ENCODE measurements around the gene ARMC8.

The ARMC8 gene

DNA sequence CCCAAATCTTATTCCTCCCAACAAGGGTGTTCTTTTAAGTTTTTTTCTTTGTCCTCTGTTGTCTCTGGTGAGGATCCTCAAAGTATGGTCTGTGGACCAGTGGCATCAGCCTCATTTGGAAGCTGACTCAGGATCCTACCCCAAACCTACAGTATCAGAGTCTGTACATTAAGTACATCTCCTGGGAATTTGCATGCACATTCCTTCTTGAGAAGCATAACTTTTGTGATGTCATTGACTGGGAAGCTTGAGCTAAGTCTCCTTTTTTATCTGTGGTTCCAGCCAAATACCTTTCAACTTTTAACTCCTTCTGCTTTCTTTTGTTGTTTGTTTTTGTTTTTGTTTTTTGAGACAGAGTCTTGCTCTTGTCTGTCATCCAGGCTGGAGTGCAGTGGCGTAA is 40.5 kb downstream of the ARMC8 start:
- TF ChIP-seq, protein P1, sequence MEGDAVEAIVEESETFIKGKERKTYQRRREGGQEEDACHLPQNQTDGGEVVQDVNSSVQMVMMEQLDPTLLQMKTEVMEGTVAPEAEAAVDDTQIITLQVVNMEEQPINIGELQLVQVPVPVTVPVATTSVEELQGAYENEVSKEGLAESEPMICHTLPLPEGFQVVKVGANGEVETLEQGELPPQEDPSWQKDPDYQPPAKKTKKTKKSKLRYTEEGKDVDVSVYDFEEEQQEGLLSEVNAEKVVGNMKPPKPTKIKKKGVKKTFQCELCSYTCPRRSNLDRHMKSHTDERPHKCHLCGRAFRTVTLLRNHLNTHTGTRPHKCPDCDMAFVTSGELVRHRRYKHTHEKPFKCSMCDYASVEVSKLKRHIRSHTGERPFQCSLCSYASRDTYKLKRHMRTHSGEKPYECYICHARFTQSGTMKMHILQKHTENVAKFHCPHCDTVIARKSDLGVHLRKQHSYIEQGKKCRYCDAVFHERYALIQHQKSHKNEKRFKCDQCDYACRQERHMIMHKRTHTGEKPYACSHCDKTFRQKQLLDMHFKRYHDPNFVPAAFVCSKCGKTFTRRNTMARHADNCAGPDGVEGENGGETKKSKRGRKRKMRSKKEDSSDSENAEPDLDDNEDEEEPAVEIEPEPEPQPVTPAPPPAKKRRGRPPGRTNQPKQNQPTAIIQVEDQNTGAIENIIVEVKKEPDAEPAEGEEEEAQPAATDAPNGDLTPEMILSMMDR (IDR thresholded peaks at IDR 0.05; ENCODE audit: insufficient read depth, missing control alignments): no peak
- no peak for DNase-seq (ENCODE audit: insufficient read length, low spot score)

DNA sequence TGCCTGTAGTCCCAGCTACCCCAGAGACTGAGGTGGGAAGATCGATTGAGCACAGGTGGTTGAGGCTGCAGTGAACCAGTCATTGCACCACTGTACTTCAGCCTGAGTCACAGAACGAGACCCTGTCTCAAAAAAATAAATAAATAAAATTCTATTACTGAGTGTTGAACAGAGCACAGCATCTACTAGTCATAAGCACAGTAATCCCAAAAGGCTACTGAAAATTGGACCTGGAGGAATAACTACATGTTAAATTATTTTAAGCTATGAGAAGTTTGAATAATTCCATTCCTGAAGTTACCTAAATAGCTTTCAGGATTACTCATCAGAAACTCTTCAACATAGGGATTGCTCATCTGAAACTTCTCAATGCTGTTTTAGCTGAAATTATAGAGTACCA is 43.4 kb downstream of the ARMC8 start:
- FAIRE-seq: no peak

More for the DNA sequence above, 40.5 kb downstream of the ARMC8 start:
- FAIRE-seq: no peak

DNA sequence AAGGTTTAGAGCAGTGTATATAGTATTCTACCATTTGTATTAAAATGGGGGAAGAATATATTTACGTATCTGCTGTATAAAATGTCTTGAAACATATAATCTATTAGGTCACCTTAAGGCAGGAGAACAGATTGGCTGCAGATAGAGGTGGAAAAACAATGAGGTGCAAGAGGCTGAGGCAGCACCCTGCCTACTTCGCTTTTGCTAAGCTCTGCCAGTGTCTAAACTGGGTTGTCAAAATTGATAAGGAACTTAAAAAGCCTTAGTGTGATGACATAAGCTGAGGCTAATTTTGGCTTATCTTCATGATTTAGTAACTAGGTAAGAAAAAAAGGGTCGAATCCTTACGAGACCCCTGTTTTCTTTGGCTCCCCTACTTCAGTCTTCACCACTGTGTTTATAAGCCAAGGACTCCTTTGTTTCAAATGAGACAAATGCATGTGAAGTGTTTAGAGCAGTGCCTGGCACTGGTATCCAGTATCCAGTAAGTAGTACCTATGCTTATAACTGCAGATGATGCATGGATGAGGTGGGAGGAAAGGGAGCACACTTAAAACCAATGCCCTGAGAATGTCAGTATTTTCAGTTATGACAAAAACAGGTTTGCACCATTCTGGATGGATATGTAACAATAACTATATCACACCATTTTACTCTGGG is 45.7 kb downstream of the ARMC8 start:
- TF ChIP-seq, protein P1 (IDR thresholded peaks at IDR 0.05; ENCODE audit: insufficient read depth, missing control alignments): no peak
- DNase-seq (ENCODE audit: insufficient read length, low spot score) (no peak), FAIRE-seq (no peak)

More for the DNA sequence above, 43.4 kb downstream of the ARMC8 start:
- TF ChIP-seq, protein P1 (IDR thresholded peaks at IDR 0.05; ENCODE audit: insufficient read depth, missing control alignments): no peak
- no peak for DNase-seq (ENCODE audit: insufficient read length, low spot score)

DNA sequence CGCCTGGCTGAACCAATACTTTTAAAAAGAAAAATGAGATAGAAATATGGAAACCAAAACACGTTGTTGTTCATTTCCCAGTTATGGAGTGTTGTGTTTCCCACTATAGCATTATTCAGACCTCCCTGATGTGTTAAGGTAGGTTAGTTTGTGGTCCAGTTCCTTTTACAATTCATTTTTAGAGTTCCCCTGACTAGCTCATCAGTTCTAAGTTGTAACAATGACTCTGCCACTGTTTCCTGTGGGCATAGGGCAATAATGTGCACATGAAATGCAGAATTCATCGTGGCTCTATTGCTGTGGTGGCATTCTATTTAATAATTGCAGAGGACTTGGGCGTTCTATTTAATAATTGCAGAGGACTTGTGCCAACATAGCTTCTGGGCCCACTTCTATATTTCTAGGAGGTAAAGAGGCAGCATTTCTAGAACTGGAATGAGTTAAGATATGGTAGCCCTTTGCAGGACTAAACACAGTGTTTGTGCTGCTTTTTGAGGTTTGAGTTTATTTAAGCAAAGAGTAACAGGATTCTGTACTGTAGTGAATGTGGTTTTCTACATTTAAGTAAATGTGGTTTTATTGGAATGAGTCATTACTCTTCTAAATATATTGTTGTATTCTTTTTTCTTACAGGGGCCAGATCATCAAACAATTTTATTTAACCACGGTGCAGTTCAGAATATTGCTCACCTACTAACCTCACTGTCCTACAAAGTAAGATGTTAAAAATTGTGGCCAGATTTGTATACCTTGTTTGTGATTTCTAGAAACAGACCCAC is 47.5 kb downstream of the ARMC8 start:
- no peak for FAIRE-seq

DNA sequence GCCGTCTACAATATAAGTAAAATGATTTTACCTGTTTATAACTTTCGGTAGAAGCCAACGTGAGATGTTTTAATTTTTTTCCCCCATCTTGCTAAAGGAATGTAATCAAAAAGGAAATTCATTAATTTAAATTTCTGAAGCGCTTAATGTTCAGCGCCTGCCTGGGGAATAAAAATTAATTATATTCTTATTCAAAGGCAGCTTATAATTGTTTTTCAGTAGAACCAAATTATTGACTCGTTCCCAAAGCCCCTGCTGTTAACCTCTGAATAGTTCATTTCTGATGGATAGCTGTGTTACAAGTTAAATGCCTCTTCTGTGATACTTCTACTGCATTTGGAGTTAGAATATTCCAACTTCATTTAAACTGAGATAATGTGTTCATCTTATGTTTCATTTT is 51.6 kb downstream of the ARMC8 start:
- FAIRE-seq: no peak
- TF ChIP-seq, protein P1 (IDR thresholded peaks at IDR 0.05; ENCODE audit: insufficient read depth, missing control alignments): no peak
- no peak for DNase-seq (ENCODE audit: insufficient read length, low spot score)

More for the DNA sequence above, 47.5 kb downstream of the ARMC8 start:
- TF ChIP-seq, protein P1 (IDR thresholded peaks at IDR 0.05; ENCODE audit: insufficient read depth, missing control alignments): no peak
- DNase-seq (ENCODE audit: insufficient read length, low spot score): no peak

DNA sequence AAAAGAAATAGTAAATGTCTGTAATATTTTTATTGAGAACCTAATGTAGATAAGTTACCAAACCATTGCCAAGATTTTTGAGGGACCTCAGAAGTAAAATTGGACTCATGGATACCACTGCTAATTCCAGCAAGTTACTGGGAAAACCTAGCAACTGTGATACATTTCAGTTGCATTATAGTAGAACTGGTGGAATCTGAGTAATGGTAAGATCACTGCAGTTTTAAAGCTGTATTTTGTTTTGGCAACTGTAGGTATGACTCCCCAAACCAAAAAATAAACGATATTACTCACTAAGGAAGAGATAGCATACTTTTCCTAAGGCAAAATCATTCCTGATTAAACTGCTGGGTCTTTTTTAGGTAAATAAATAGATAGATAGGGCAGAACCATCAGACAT is 54.0 kb downstream of the ARMC8 start:
- FAIRE-seq: no peak
- no peak for DNase-seq (ENCODE audit: insufficient read length, low spot score)
- TF ChIP-seq, protein P1 (IDR thresholded peaks at IDR 0.05; ENCODE audit: insufficient read depth, missing control alignments): no peak

DNA sequence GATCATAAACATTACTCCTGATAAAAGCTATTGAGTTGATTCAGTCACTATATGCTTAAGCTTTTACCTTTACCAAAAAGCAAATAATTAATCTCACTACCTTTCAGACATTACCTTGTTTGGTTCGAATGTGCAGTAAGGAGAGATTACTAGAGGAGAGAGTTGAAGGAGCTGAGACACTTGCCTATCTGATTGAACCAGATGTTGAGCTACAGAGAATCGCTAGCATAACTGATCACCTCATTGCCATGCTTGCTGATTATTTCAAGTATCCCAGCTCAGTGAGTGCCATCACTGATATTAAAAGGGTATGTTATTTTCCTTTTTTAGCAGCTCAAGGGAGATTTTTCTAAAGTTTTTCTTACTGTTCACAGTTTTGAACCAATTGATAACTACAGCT is 54.6 kb downstream of the ARMC8 start:
- no peak for DNase-seq (ENCODE audit: insufficient read length, low spot score)
- TF ChIP-seq, protein P1 (IDR thresholded peaks at IDR 0.05; ENCODE audit: insufficient read depth, missing control alignments): no peak
- no peak for FAIRE-seq
